SK-N-SH treated with all-trans-retinoic acid at 6 μM for 48 hours (cell line): ENCODE measurements around the gene PDE4B.

Experiments
- ARNTL ChIP-seq: fragments of 450-650 bp; formaldehyde crosslinking; IDR thresholded peaks from 2 replicates; pipeline ENCODE4 v1.5.0; 2020; ENCODE audit warnings: low read depth, mild to moderate bottlenecking, moderate library complexity, borderline replicate concordance
- ZNF565 ChIP-seq: fragments of 450-650 bp; formaldehyde crosslinking; conservative IDR thresholded peaks from 2 replicates; pipeline ENCODE4 v1.5.0; 2020; ENCODE audit warnings: low read depth, mild to moderate bottlenecking, moderate library complexity
- ZNF8 ChIP-seq: fragments of 450-650 bp; formaldehyde crosslinking; IDR thresholded peaks from 2 replicates; pipeline ENCODE4 v1.5.0; 2020; ENCODE audit warnings: mild to moderate bottlenecking, moderate library complexity

DNA sequence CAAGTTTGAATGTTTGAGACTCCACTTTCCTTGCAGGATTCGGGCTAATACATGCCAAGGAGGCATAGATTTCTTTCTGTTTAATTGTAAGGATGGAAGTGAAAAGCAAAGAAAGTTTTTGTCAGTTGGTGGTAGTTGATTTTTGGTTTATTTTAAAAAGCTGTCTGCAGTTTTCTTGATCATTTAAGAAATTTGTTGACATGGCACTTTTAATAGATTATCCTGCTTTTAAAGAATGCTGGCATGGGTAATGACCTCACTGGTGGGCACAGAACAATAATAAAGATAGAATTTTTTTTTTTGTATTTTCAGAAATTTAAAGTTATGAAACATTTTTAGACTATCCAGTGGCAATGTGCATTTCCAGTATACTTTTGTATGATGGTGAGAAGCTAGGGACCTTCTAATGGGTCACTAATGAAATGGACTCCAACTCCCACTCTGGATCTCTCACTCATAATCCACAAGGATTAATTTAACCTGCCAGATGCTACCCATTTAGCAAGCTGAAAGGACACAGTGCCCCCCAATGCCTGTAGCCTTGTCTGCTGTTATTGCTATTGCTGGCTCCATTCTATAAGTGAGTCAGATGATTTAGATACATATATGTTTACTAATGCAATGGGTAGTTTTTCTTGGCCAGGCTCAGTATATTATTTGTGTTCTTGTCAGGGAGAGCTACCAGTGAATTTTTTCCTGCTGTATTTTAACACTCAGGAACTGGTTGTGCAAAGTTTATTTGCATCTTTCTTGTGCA is 551.1 kb downstream of the PDE4B start:
- TF ChIP-seq ARNTL (no peak), ZNF8 (CRISPR knock-in tag) (no peak), ZNF565 (CRISPR knock-in tag) (no peak)
